Stimulated activated CD4-positive, alpha-beta T cell treated with anti-CD3 and anti-CD28 coated beads, Interleukin-1b, Interleukin-23, amount 100 ng/mL, for 1 hour (primary cell): ENCODE data around the gene TPD52L2.
"Not testable (repeated sequence)": the region's sequence is repeated elsewhere in the genome, so short reads cannot be mapped to it uniquely, and the experiment has no call there.

ENCODE experiments used
- DNase-seq, 2 donors: peaks; one replicate each; pipeline ENCODE4 v3.0.0-alpha.2; 2020; ENCODE audit warnings: low read depth in 2 of 2

The TPD52L2 gene

GRCh38 chr20:63878899-63879663 is 14.0 kb downstream of the TPD52L2 start:
- DNase-seq: no peak

- DNase-seq: not testable (repeated sequence)
These were observed 15.8 kb downstream of the TPD52L2 start for GRCh38 chr20:63880901-63881300.

DNA sequence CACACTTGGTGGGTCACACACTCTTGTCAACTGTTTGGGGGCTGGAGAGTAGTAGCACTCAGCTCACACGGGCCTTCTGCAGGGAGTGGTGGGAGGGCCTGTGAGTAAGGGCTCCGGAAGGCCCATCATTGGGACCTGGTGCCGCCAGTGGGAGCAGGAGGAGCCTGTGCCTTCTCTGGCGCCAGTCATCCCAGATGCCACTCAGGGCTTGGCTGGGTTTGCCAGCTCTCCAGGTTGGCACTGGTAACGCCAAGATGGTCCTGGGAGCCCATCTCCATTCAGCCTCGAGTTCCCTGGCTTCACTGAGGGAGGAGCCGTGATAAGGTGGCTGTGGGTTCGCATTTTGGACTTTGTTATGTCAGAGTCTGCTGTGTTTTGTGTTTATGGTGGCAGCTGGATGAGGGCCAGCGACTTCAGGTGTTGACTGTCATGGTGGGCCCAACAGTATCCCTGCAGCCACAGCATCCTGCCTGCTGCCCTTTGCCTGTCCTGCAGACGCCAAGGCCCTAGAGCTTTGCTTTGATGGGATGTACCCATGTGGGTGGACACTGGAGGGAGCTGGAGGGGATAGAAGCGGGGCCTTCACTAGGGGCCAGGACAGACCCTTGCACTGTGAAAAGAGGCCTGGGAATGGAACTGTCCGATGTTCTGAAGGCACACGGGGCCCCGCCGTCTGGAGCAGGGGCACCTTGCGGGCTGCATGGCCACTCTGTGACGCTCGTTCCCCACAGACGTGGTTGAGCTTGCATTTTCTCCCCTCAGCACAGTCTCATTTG is 16.6 kb downstream of the TPD52L2 start:
- DNase-seq: no peak

DNA sequence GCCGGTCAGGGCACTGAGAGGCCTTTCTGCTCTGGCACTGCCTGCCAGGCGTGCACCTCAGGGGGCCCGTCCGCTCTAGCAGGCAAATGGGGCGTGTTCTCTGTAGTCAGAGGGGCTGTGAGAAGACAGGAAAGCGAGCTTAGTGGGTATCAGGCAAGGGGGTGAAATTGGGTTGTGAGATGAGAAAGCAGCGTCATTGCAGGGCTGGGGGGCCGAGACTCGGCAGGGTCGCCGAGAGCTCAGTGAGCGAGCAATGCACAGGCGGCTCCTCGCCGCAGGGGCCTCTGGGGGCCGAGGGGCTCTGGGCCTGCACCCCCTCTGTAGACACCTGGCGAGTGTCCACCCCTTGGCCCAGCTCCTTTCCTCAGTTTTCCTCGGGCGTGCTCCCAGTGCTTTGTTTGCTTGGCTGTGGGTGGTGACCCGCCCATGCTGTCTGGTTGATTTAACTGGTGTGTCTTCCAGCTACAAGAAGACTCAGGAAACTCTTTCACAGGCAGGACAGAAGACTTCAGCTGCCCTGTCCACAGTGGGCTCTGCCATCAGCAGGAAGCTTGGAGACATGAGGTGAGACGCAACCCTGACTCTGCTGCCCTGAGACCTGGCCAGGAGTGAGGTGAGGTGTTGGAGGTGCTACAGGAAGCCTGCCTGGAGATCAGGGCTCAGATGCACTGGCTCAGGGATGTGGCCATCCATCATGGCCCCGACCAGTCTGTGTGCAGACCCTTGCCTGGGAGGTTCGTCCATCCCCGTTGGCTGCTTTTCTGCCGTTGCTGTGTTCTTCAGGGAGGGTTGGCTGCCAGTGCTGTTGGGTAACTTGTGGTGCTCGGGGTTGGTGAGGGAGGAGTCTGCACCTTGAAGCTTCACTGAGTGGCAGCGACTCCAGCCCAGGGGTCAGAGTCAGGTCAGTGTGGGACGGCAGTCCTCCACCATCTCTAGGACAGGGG is 17.5 kb downstream of the TPD52L2 start:
- DNase-seq: no peak

- DNase-seq: no peak
These were observed 18.1 kb downstream of the TPD52L2 start for GRCh38 chr20:63883201-63883593.

- no peak for DNase-seq
These were observed 19.6 kb downstream of the TPD52L2 start for GRCh38 chr20:63884506-63885263.

GRCh38 chr20:63885264-63886053 is 20.4 kb downstream of the TPD52L2 start:
- DNase-seq: no peak

GRCh38 chr20:63886054-63886419 is 21.0 kb downstream of the TPD52L2 start:
- no peak for DNase-seq

DNA sequence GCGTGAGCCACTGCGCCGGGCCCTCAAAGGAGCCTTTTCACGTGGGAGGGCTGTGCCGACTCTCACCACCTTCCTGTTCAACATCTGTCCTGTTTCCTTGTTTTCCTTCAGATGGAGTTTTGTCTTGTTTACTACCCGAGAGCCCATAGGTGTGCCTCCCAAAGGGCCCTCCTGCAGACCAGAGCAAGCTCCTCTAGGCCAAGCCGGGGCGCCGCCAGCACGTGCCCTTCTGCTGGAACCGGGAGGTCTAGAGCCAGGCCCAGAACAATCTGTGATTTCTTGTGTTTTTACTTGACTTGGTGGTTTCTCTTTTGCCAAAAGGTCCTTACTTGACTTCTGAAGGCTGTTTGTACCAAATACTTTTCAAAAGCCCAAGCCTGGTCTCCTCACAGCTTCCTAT is 21.9 kb downstream of the TPD52L2 start:
- no peak for DNase-seq

- DNase-seq: no peak
These were observed 24.5 kb downstream of the TPD52L2 start for GRCh38 chr20:63889241-63890200.

DNA sequence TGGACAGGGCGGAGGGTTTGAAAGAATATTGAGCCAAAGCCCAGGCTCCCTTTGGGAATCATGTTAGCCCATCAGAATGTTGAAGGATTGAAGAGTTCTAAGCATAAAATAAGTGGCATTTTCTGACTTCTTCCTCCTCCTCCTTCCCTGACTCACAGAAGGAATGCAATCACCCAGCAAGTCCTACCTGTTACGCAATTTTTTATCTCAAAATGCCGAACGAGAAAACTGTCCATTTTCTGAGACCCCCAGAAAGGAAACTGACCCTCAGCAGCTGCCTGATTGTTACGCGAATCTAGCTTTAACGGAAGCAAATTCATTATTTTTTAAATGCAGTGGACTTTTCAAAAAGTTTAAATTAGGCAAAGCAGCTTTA is 25.1 kb downstream of the TPD52L2 start:
- no peak for DNase-seq

DNA sequence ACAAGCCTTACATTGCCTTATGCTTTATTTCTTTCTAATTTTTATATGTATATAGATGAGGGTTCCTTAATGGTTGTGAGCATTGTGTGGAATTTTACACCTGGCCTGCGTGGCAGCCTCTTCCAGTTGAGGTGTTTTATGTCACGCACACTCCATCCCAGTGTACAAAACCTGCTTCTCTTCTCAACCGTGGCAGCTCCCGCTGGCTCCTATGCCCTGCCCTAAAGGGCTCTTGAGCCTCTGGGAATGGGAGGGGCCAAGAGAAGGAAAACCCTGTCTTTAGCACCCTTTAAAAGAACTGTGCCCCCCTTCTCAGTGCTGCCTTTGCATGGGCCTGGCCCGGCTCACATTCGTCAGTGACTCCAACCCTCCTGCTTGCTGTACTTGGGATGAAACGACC is 25.5 kb downstream of the TPD52L2 start:
- no peak for DNase-seq

DNA sequence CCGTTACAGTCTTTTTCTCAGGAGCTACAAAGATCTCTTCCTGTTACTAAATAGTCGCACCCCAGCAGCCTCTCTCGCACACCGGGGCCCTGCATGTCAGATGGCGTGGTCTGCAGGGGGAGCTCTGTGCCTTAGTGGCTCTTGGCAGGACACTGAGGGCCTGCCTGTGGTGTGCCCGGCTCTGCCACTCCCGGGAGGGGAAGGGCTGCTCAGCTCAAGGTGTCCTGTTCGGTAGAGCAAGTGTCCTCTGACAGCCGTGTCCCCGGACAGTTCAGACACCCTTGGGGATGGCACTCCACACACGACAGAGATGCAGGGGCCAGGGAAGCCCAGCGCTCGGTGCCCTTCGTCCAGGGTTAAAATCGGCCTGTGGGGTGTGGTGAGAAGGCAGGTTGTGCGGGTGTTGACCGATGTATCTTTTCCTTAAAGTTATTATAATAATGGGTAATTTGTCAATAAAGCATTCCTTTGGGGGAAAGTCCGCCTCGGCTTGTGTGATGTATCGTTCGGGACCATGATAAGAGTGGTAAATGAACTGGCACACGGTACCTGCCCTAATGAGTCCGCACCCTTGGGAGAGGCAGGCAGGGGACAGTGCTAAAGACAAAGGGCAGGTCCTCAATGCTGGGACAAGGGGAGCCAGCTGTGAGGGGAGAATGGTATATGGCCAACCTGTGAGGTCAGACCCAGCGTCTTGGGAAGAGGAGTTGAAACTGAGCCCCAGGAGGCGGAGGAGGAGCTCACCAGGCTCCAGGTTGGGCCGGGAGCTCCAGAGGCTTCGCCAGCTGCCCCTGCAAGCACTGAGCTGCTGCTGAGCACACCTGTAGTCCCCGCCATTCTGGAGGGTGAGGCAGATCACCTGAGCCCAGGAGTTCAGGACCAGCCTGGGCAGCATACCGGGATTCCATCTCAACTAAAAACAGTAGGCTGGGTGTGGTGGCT is 26.3 kb downstream of the TPD52L2 start:
- no peak for DNase-seq

DNA sequence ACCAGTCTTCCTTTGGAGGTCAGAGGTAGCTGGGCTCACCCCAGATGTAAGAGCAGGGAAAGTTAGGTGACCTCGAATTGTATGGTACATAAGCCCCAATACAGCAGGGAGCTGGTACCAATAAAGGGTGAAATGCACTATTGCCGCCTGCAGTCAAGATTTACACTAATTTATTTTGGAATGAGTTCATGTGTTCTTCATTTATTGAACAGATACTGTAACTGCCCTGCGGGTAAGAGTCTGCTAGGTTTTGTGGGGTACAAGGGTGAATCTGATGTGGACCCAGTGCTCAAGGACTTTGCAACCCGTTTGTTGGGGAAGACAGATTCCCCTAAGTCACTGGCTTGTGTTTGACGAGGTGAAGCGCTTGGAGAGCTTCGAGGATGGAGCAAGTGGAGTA is 27.3 kb downstream of the TPD52L2 start:
- no peak for DNase-seq

DNA sequence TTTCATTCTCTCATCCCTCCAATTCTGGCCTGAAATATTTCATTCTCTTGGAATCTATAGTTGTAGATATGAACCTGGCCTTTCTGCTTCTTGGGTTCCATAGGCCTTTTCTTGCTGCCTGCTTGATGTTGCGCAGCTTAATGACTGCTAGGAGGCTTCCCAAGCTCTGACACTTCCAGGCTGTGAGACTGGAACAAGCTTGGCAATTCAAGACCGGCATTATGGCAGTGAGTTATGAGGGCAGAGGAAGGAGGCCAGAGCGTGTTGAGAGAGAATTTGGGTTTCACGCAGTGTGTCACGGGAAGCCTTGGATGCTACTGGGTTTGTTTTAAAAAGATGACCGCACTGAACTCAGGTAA is 28.9 kb downstream of the TPD52L2 start:
- no peak for DNase-seq

DNA sequence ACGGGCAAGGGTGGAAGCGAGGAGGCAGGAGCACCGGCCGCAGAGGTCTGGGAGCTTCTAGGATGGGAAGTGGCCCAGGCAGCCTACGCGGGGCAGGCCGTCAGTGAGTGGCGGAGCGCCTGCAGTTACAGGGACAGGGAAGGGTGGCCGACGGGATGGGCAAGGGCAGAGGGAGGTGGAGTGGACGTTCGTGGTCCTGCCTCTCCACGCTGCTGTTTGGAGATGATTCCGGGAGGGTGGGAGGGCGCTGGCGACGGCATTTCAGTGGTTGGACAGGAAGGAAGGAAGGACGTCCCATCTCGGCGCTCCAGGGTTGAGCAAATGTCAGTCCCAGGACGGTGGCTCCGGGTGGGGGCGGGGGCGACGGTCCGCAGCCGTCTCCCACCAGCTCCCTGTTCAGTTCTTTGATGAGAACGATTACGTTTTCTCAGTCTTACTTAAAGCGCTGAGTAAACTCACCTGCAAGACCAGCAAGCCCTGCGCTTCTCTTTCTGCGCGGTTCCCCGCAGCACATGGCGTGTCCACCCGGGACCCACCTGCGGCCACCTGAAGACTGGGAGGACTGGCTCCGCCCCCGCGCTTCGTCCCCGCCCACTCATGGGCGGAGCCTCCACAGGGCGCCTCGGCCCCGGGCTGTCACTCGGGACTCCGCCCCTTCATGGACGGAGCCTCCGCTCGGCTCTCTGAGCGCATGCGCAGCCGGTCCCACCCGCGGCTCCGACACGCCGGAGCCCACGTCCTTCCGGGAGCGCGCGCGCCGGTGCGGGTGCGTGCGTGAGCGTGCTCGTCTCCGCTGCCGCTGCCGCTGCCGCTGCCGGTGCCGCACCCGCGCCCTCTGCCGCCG is 29.5 kb downstream of the TPD52L2 start, which contains the start of gene DNAJC5:
Gene DNAJC5 (plus strand): TSS at position 769 of the 844 bp plus-strand sequence. CDS start 33,220 bp downstream, outside the sequence.
- DNase-seq: peak; percentile 87 to 97

GRCh38 chr20:63895202-63895951 is 30.3 kb downstream of the TPD52L2 start:
- DNase-seq: no peak
